Measurements from ENCODE around the gene WDR7. TPM values are rescaled to one million over a fixed set of nuclear protein-coding genes. Genes with fewer than 3 reads are reported as not detected.

The WDR7 gene
- total and polyA plus RNA-seq, 10 of the 15 experiments (the other 5 are each of a cell fraction or from before 2014, with no cell fraction given), result 2.8 to 16.5 (median 11.7) TPM

GRCh38 chr18:56977771-56978170 is 326.6 kb downstream of the WDR7 start (continued):
- no peak for TF ChIP-seq EGR1 (IDR thresholded peaks at IDR 0.05; ENCODE audit: borderline replicate concordance in 1 of 2, low read depth in 2 of 2, low read length in 2 of 2)

GRCh38 chr18:56980151-56980550 is 329.0 kb downstream of the WDR7 start:
- Histone ChIP-seq H3K27me3 (replicated peaks in 1 of 2; ENCODE audit: control insufficient read depth in 2 of 2, insufficient read depth in 2 of 2, low read length in 1 of 2) (no peaks in the 10 kb centered on the region), H4K20me1 (ENCODE audit: control insufficient read depth, insufficient read depth) (no peaks in the 10 kb centered on the region), H3K4me3 (no peak overlapping the region), H3K27ac (ENCODE audit: control insufficient read depth, insufficient read depth) (no peak overlapping the region), H3K4me2 (ENCODE audit: control insufficient read depth, insufficient read depth) (no peak overlapping the region), H3K79me2 (ENCODE audit: control insufficient read depth, insufficient read depth, low read length) (no peaks in the 10 kb centered on the region), H3K36me3 (ENCODE audit: control insufficient read depth in 2 of 2, insufficient read depth in 2 of 2, low read length in 1 of 2) (no peaks in the 10 kb centered on the region; a peak in 1 of 4 replicates), H3K9me3 (replicated peaks; ENCODE audit: control insufficient read depth, insufficient read depth, low read length) (no peaks in the 10 kb centered on the region), H2AFZ (ENCODE audit: control insufficient read depth, low read depth, low read length) (no peak overlapping the region), H3K4me1 (ENCODE audit: control insufficient read depth, insufficient read depth, low read length) (no peaks in the 10 kb centered on the region), H3K9ac (ENCODE audit: control insufficient read depth, insufficient read depth, low read length) (no peak overlapping the region)
- FAIRE-seq (no peak), ATAC-seq (no peak), DNase-seq (ENCODE audit: low read depth, low spot score) (no peak)
- ChIA-PET POLR2A (no interaction called here), RAD21 (ENCODE audit: unreplicated experiment) (interaction anchor here (1.3 kb wide), 1 partner anchor 20 kb away, joined by 4 read pairs; no protein-coding TSS in a partner anchor), SMC1A (ENCODE audit: uncharacterized antibody, unreplicated experiment) (interaction anchor here (0.7 to 3.8 kb wide), 6 partner anchors 11 to 111 kb away, joined by 3 to 19 read pairs (median 6); no protein-coding TSS in a partner anchor), CTCF (interaction anchor here (0.9 to 1.6 kb wide), 3 partner anchors 25 to 111 kb away, joined by 3 to 6 read pairs (median 4); no protein-coding TSS in a partner anchor)
- WGBS (ENCODE audit: insufficient coverage, insufficient replicate concordance, low lambda C conversion rate, missing lambda C conversion rate), result 67% methylated on average over 3 of the region's 3 CpGs
- BruUV-seq (replicated peaks), result no TSS peak
- in situ Hi-C loops (cut with MboI) (no loop called here), intact Hi-C loops (cut with micrococcal nuclease; ENCODE audit: unreplicated experiment) (no loop called here)
- no peak for TF ChIP-seq MTA2 (IDR thresholded peaks at IDR 0.05; ENCODE audit: low read depth)
- TF ChIP-seq SMAD5 (IDR thresholded peaks at IDR 0.05; ENCODE audit: low read depth), result no peak

DNA sequence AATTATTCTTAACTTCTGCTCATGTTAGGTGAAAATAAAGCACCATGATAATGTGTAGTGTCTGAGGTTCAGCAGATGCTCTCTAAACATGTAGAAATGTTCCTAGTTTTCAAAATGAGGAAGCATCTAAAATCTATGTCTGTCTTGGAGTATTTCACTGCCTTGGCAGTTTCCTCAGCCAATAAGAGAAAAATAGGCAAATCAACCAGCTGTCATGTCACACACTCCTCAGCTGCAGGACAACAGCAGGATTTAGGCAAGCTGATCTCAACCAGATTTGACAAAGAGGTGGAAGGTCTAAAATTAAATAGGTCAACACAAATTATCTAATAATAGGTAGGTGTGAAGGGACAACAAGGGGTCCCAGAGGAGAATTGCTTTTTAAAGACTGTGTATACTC is 331.6 kb downstream of the WDR7 start:
- ChIA-PET SMC1A (ENCODE audit: uncharacterized antibody, unreplicated experiment) (interaction anchor here (1.0 to 3.8 kb wide), 6 partner anchors 10 to 48 kb away, joined by 3 to 19 read pairs (median 5); no protein-coding TSS in a partner anchor), RAD21 (ENCODE audit: unreplicated experiment) (interaction anchor here (1.0 to 1.8 kb wide), 2 partner anchors 23 to 37 kb away, joined by 3 to 4 read pairs; no protein-coding TSS in a partner anchor), CTCF (no interaction called here), POLR2A (interaction anchor here (1.5 kb wide), 1 partner anchor 18 kb away, joined by 3 read pairs; no protein-coding TSS in a partner anchor)
- ATAC-seq (no peak; the same call in 2 of the 3 replicates), FAIRE-seq (no peak), DNase-seq (ENCODE audit: low read depth, low spot score) (no peak)
- no peak overlapping the region for H3K4me2 ChIP-seq (ENCODE audit: control insufficient read depth, insufficient read depth)
- no peaks in the 10 kb centered on the region for H3K79me2 ChIP-seq (ENCODE audit: control insufficient read depth, insufficient read depth, low read length)
- TF ChIP-seq ZNF274 (IDR thresholded peaks at IDR 0.05; ENCODE audit: insufficient read depth, insufficient read length) (no peak), YBX1 (IDR thresholded peaks at IDR 0.05) (no peak), KDM1A (IDR thresholded peaks at IDR 0.05; ENCODE audit: borderline replicate concordance) (no peak), IKZF2 (IDR thresholded peaks at IDR 0.05) (no peak), MEF2B (IDR thresholded peaks at IDR 0.05; ENCODE audit: partially characterized antibody, poor library complexity, severe bottlenecking) (no peak), ZSCAN29 (IDR thresholded peaks at IDR 0.05) (no peak), ZNF24 (IDR thresholded peaks at IDR 0.05) (no peak)
- no peaks in the 10 kb centered on the region for H3K4me1 ChIP-seq (ENCODE audit: control insufficient read depth, insufficient read depth, low read length)
- H3K9ac ChIP-seq (ENCODE audit: control insufficient read depth, insufficient read depth, low read length), result no peak overlapping the region
- H3K36me3 ChIP-seq (ENCODE audit: control insufficient read depth in 2 of 2, insufficient read depth in 2 of 2, low read length in 1 of 2), result no peaks in the 10 kb centered on the region; a peak in 1 of 4 replicates
- intact Hi-C loops (cut with micrococcal nuclease; ENCODE audit: unreplicated experiment) (no loop called here), in situ Hi-C loops (cut with MboI) (no loop called here)
- no peak overlapping the region for H3K4me3 ChIP-seq
- no peaks in the 10 kb centered on the region for H3K9me3 ChIP-seq (replicated peaks; ENCODE audit: control insufficient read depth, insufficient read depth, low read length)
- BruUV-seq (replicated peaks), result no TSS peak
- no peaks in the 10 kb centered on the region for H4K20me1 ChIP-seq (ENCODE audit: control insufficient read depth, insufficient read depth)
- H3K27ac ChIP-seq (ENCODE audit: control insufficient read depth, insufficient read depth), result no peak overlapping the region
- no peak overlapping the region for H2AFZ ChIP-seq (ENCODE audit: control insufficient read depth, low read depth, low read length)
- H3K27me3 ChIP-seq (replicated peaks in 1 of 2; ENCODE audit: control insufficient read depth in 2 of 2, insufficient read depth in 2 of 2, low read length in 1 of 2), result no peaks in the 10 kb centered on the region
